Endothelial cell of umbilical vein (primary cell): ENCODE data around the gene MYO15A. TPM values are rescaled to one million over a fixed set of nuclear protein-coding genes. Genes with fewer than 3 reads are reported as not detected.
A peak's percentile ranks its signal among the peaks of the same experiment; 100 is the strongest.

Source experiments
- BruUV-seq: library from RNA; stranded (reverse); fragments of 400-500 nt; replicated peaks from 2 replicates; lab custom pipeline; 2021; lab: Mats Ljungman, UMichigan
- CTCF ChIA-PET: fragments of 300-600, 350-600 bp; sonication (Branson Sonifier 250); formaldehyde crosslinking; loops from one replicate; lab custom pipeline; 2021; ENCODE audit warnings: antibody characterized with exemption, inconsistent platforms; lab: Charles Lee
- POLR2A ChIA-PET: fragments of 300-600, 350-600 bp; sonication (Branson Sonifier 250); formaldehyde crosslinking; loops from one replicate; lab custom pipeline; 2021; ENCODE audit warnings: antibody characterized with exemption, inconsistent platforms; lab: Charles Lee
- DNase-seq: peaks from one replicate; pipeline ENCODE4 v3.0.0-alpha.2; 2011; ENCODE audit warnings: low read depth, low spot score
- FAIRE-seq: peaks from 2 replicates; lab custom pipeline; 2011; peaks lifted over from hg19 to GRCh38; lab: Jason Lieb, UNC
- H2AFZ ChIP-seq: 2 replicates; pipeline ENCODE4 v1.6.0; 2012; ENCODE audit warnings: low read depth, low read length, control low read depth, inconsistent platforms
- H3K27ac ChIP-seq: 2 replicates; pipeline ENCODE4 v1.5.1; 2011; ENCODE audit warnings: low read depth, mild to moderate bottlenecking, control low read depth, low read length, moderate library complexity; ENCODE audit not compliant: insufficient read depth
- H3K27me3 ChIP-seq, 2 experiments: 2 replicates each; pipeline versions ENCODE4 v1.6.0 to v1.6.1; 2011; ENCODE audit warnings: low read length in 2 of 2, mixed read lengths in 1 of 2; ENCODE audit not compliant: control insufficient read depth in 2 of 2, insufficient read depth in 2 of 2
- H3K36me3 ChIP-seq, 2 experiments: 2 replicates in 1 of 2; 3 replicates in 1 of 2; pipeline ENCODE4 v1.5.1; 2011; ENCODE audit warnings: low read length in 2 of 2, mild to moderate bottlenecking in 1 of 2, moderate library complexity in 1 of 2; ENCODE audit not compliant: control insufficient read depth in 2 of 2, insufficient read depth in 2 of 2; ENCODE audit errors: extremely low read depth in 1 of 2
- H3K4me1 ChIP-seq: 3 replicates; pipeline ENCODE4 v1.5.1; 2011; ENCODE audit warnings: mild to moderate bottlenecking, low read length; ENCODE audit not compliant: control insufficient read depth, insufficient read depth; ENCODE audit errors: extremely low read depth
- H3K4me2 ChIP-seq: 2 replicates; pipeline ENCODE4 v1.6.1; 2011; ENCODE audit warnings: low read length, control low read depth, mixed read lengths; ENCODE audit not compliant: insufficient read depth
- H3K4me3 ChIP-seq, 3 experiments: fragments of 200-600 bp in 1 of 3; sonication (generic), shearing (Covaris generic) in 1 of 3; replicated peaks in 1 of 3; 2 replicates each; pipeline ENCODE4 v1.5.1; 2011 to 2016; ENCODE audit warnings: control low read depth in 3 of 3, low read length in 3 of 3, mild to moderate bottlenecking in 2 of 3, inconsistent platforms in 1 of 3, low read depth in 1 of 3, moderate library complexity in 1 of 3; ENCODE audit not compliant: insufficient read depth in 1 of 3
- H3K79me2 ChIP-seq: 2 replicates; pipeline ENCODE4 v1.6.0; 2012; ENCODE audit warnings: low read length, inconsistent platforms; ENCODE audit not compliant: control insufficient read depth, insufficient read depth
- H3K9ac ChIP-seq: replicated peaks from 2 replicates; pipeline ENCODE3; 2011; ENCODE audit warnings: low read length, control low read depth; ENCODE audit not compliant: insufficient read depth; ENCODE audit errors: extremely low read depth
- H3K9me1 ChIP-seq: replicated peaks from 3 replicates; pipeline ENCODE4 v1.6.0; 2011; ENCODE audit warnings: mild to moderate bottlenecking, low read length; ENCODE audit not compliant: control insufficient read depth, insufficient read depth; ENCODE audit errors: extremely low read depth
- H3K9me3 ChIP-seq: replicated peaks from 2 replicates; pipeline ENCODE4 v1.5.1; 2012; ENCODE audit warnings: low read length, inconsistent platforms; ENCODE audit not compliant: control insufficient read depth, insufficient read depth
- H4K20me1 ChIP-seq: replicated peaks from 2 replicates; pipeline ENCODE3; 2011; ENCODE audit warnings: mild to moderate bottlenecking, low read length; ENCODE audit not compliant: control insufficient read depth, insufficient read depth; ENCODE audit errors: extremely low read depth
- CTCF ChIP-seq, 2 donors: IDR thresholded peaks; 1 replicate in 1 of 2; 2 replicates in 1 of 2; pipeline ENCODE4 v1.5.1; 2011; ENCODE audit warnings: low read length in 2 of 2, mild to moderate bottlenecking in 2 of 2, moderate library complexity in 2 of 2, control low read depth in 1 of 2, inconsistent platforms in 1 of 2, low read depth in 1 of 2; ENCODE audit not compliant: insufficient read depth in 1 of 2; ENCODE audit errors: extremely low read depth in 1 of 2
- EZH2 ChIP-seq: IDR thresholded peaks from 2 replicates; pipeline ENCODE4 v1.6.1; 2012; ENCODE audit warnings: borderline replicate concordance, low read depth, mild to moderate bottlenecking, moderate library complexity, low read length, inconsistent platforms; ENCODE audit not compliant: severe bottlenecking
- FOS ChIP-seq: IDR thresholded peaks from 2 replicates; pipeline ENCODE4 v1.6.1; 2011; ENCODE audit warnings: mild to moderate bottlenecking, low read length, moderate library complexity, borderline replicate concordance; ENCODE audit not compliant: insufficient read depth
- GATA2 ChIP-seq: IDR thresholded peaks from 2 replicates; pipeline ENCODE4 v1.7.0; 2011; ENCODE audit warnings: low read depth, mild to moderate bottlenecking, moderate library complexity, mixed read lengths, low read length; ENCODE audit not compliant: insufficient read length, insufficient read depth
- JUN ChIP-seq: IDR thresholded peaks from 2 replicates; pipeline ENCODE4 v1.6.1; 2011; ENCODE audit warnings: borderline replicate concordance, low read depth; ENCODE audit not compliant: insufficient read length, insufficient read depth
- MAX ChIP-seq: IDR thresholded peaks from 2 replicates; pipeline ENCODE4 v1.6.1; 2011; ENCODE audit not compliant: insufficient read depth, insufficient read length
- MYC ChIP-seq: IDR thresholded peaks from one replicate; pipeline ENCODE4 v1.6.1; 2011; ENCODE audit warnings: mild to moderate bottlenecking, low read depth, low read length
- POLR2A ChIP-seq: IDR thresholded peaks from 2 replicates; pipeline ENCODE4 v1.6.1; 2012; ENCODE audit warnings: low read depth, mild to moderate bottlenecking, control low read depth, low read length
- POLR2AphosphoS5 ChIP-seq: IDR thresholded peaks from 2 replicates; pipeline ENCODE4 v1.6.1; 2012; ENCODE audit warnings: low read depth, mild to moderate bottlenecking, control low read depth, low read length, moderate library complexity; ENCODE audit not compliant: insufficient read depth
- dilution Hi-C: fragments of 300-500 bp; cut with MboI; formaldehyde crosslinking; loops from one replicate; pipeline ENCODE4 v1.15.0; 2019; ENCODE audit warnings: low sequenced_read_pairs; ENCODE audit not compliant: extremely low pct_ligation_motif_present
- intact Hi-C: fragments of 100-400 bp; cut with micrococcal nuclease; formaldehyde crosslinking; loops from one replicate; pipeline ENCODE4 v1.10.0; 2022
- polyA plus RNA-seq, 4 experiments: library from polyadenylated mRNA; depleted of rRNA in 3 of 4; stranded (reverse) in 3 of 4; unstranded in 1 of 4; fragments of >200 nt; gene quantifications; 2 replicates each; pipeline versions ENCODE4 v1.2.1 to v1.2.3, GENCODE V29; 2011 to 2012; ENCODE audit warnings: missing spikeins in 1 of 4
- total RNA-seq: library from RNA; stranded (reverse); gene quantifications from 2 replicates; pipeline ENCODE4 v1.2.3, GENCODE V29; 2021

MYO15A gene
- total and polyA plus RNA-seq, 2 donors (not counting 3 experiments of a cell fraction or from before 2014, with no cell fraction given), result 0.46 to 0.82 TPM

- H3K4me1 ChIP-seq, result no peaks in the 10 kb centered on the region
- DNase-seq (peak; percentile 8), FAIRE-seq (no peak)
- peak overlapping the region; percentile 28 for H2AFZ ChIP-seq
- peaks cover 4 to 8% of the 10 kb centered on the region in 2 experiments for H3K27me3 ChIP-seq
- no peaks in the 10 kb centered on the region for H3K36me3 ChIP-seq
- H3K4me2 ChIP-seq, result no peak overlapping the region
- no peaks in the 10 kb centered on the region for H4K20me1 ChIP-seq
- TF ChIP-seq POLR2AphosphoS5 (no peak), EZH2 (no peak), FOS (no peak), MYC (no peak), CTCF (IDR thresholded peaks at IDR 0.05; ENCODE audit: extremely low read depth in 1 of 2, insufficient read depth in 1 of 2, low read depth in 1 of 2, low read length in 2 of 2) (no peak), MAX (no peak), JUN (no peak), POLR2A (no peak), GATA2 (no peak)
- H3K79me2 ChIP-seq, result no peaks in the 10 kb centered on the region
- H3K9me1 ChIP-seq, result no peaks in the 10 kb centered on the region
- no peak overlapping the region for H3K9ac ChIP-seq
- dilution Hi-C loops (no loop called here), intact Hi-C loops (no loop called here)
- no peak overlapping the region for H3K4me3 ChIP-seq
- BruUV-seq, result no TSS peak
- H3K27ac ChIP-seq, result no peak overlapping the region
- CTCF ChIA-PET, result interaction anchor here (0.8 to 1.1 kb wide), 2 partner anchors 12 to 37 kb away, joined by 3 read pairs; no protein-coding TSS in a partner anchor
- no peaks in the 10 kb centered on the region for H3K9me3 ChIP-seq
- POLR2A ChIA-PET, result no interaction called here
Observed at GRCh38 chr17:18070861-18071340, 37.7 kb upstream of the MYO15A start.
